SK-N-MC (cell line): ENCODE data around the gene VPS36.

Source experiments
- DNase-seq: peaks from one replicate; pipeline ENCODE4 v3.0.0-alpha.2; 2011; ENCODE audit warnings: low read depth, low spot score
- H3K27ac ChIP-seq: fragments of 200-600 bp; sonication (generic); 2 replicates; pipeline ENCODE4 v1.5.1; 2016; ENCODE audit warnings: mixed run types
- H3K36me3 ChIP-seq: fragments of 200-600 bp; sonication (generic); 2 replicates; pipeline ENCODE4 v1.6.1; 2017; ENCODE audit warnings: antibody characterized with exemption, low read length, mixed read lengths; ENCODE audit not compliant: insufficient read depth
- H3K4me3 ChIP-seq: fragments of 200-600 bp; sonication (generic); 2 replicates; pipeline ENCODE4 v1.5.1; 2016
- H3K9ac ChIP-seq: fragments of 200-600 bp; sonication (generic); 2 replicates; pipeline ENCODE4 v1.8.0; 2017; ENCODE audit warnings: mixed run types, mixed read lengths; ENCODE audit not compliant: insufficient read length
- H3K9me3 ChIP-seq: fragments of 200-600 bp; sonication (generic); 2 replicates; pipeline ENCODE4 v1.6.1; 2017; ENCODE audit warnings: low read depth, mild to moderate bottlenecking, antibody characterized with exemption, low read length, moderate library complexity, mixed read lengths
- EZH2 ChIP-seq: fragments of 200-600 bp; sonication (generic); IDR thresholded peaks from one replicate; pipeline ENCODE4 v1.6.1; 2017; ENCODE audit warnings: antibody characterized with exemption
- FOXP2 ChIP-seq: optimal IDR thresholded peaks from 2 replicates; pipeline ENCODE3; 2011; ENCODE audit warnings: mild to moderate bottlenecking, moderate library complexity; ENCODE audit not compliant: insufficient read depth; ENCODE audit errors: extremely low read length, control extremely low read depth
- POLR2AphosphoS5 ChIP-seq: IDR thresholded peaks from 2 replicates; pipeline ENCODE4 v1.6.1; 2012; ENCODE audit warnings: mild to moderate bottlenecking, low read depth, low read length, borderline replicate concordance

The VPS36 gene

DNA sequence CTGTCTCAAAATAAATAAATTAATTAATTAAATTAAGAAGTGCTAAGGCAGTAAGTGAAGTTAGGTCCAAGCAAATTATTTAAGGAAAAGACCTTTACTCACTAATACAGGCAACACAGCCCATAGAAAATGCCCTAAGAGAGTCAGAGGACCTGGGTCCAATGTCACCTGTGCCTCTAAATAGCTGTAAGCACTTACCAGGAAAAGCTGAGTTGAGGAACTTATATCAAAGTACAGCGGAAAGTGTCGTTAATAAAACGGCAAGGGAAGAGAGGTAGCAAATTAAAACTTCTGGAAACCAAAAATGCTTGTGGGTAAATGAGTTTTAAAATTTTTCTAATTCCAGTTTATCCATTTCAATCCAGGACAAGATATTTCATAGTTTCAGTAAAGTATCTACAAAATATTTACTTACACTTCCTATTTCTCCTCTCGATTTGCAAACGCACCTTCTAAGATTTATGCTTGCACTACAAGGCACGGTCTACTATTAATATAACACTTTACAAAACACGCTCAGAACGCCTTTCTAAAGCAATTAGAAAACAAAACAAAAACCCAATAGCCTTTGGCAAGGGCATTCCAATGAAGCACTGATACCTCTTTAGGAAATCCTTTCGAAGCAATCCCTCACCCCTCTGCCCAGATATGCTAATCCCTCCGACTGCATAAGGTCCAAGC, 963 bp downstream of the VPS36 start:
- H3K9ac ChIP-seq: peak overlapping the region; percentile 98
- TF ChIP-seq EZH2: no peak
- no peak for TF ChIP-seq FOXP2
- H3K36me3 ChIP-seq: peaks cover 12% of the 10 kb centered on the region
- DNase-seq: no peak
- H3K9me3 ChIP-seq: no peaks in the 10 kb centered on the region
- peak overlapping the region; percentile 94 for H3K4me3 ChIP-seq
- peak overlapping the region; percentile 89 for H3K27ac ChIP-seq

DNA sequence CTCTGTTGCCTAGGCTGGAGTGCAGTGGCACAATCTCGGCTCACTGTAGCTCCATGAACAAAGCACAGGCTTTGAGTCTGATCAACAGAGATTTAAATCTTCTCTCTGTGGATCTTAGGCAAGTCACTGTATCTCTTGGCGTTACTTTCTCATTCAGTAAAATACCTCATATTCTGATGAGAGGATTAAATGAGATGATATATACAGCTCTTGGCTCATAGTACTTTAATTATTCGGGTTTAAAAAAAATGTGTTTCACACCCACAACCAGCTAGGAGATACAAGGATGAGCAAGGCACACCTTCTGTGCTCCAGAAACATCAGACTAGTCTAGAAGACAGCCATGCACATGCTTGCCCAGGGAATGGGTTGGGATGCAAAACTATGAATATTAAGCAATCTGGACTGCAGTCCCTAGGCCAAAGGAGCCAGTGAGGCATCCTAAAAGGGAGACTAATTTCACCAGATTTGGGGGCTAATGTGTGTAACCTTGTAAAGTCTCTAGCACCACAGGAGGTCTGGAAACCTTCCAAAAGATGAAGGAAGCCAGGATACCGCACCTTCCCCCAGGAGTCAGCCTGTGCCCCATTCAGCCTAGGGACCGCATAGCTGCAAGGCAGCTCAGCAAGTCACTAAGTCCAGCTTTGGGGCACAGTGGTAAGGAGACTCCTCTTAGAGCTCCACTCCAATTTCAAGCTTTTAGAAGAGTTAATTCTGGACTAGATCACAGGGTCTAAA, 2.5 kb downstream of the VPS36 start:
- no peaks in the 10 kb centered on the region for H3K9me3 ChIP-seq
- peaks cover 12% of the 10 kb centered on the region for H3K36me3 ChIP-seq
- 0 out of 2 replicates have a peak overlapping the region, but pooled peaks have one; percentile 36 for H3K27ac ChIP-seq
- TF ChIP-seq FOXP2 (no peak), POLR2AphosphoS5 (no peak), EZH2 (no peak)
- no peak for DNase-seq
- no peak overlapping the region for H3K9ac ChIP-seq
- peak overlapping the region; percentile 94 for H3K4me3 ChIP-seq

DNA sequence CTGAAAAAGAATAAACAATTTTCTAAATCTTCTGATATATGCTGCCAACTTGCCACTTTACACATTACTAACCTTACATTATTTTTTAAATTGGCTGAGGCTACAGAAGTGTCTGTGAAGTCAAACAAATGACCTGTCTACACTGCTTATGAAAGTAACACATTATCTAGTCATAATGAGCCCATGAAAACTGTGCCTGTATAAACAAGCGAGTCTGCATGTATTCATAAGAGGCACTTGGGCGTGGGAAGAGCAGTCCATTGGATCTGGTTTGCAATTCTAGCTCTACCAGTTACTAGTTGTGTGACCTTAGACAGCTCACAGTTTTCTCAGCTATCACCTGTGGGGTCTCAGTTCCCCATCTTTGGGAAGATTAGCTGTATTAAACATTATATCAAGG, 3.1 kb downstream of the VPS36 start:
- peak overlapping the region; percentile 44; the same call in 1 of the 2 replicates for H3K27ac ChIP-seq
- no peaks in the 10 kb centered on the region for H3K9me3 ChIP-seq
- no peak overlapping the region for H3K9ac ChIP-seq
- peaks cover 14% of the 10 kb centered on the region for H3K36me3 ChIP-seq
- TF ChIP-seq POLR2AphosphoS5: no peak
- TF ChIP-seq FOXP2: no peak
- no peak for TF ChIP-seq EZH2
- no peak overlapping the region for H3K4me3 ChIP-seq
- no peak for DNase-seq

- H3K4me3 ChIP-seq: no peak overlapping the region
- 0 out of 2 replicates have a peak overlapping the region, but pooled peaks have one; percentile 34 for H3K27ac ChIP-seq
- peaks cover 23% of the 10 kb centered on the region for H3K36me3 ChIP-seq
- DNase-seq: no peak
- H3K9ac ChIP-seq: no peak overlapping the region
- TF ChIP-seq POLR2AphosphoS5 (no peak), FOXP2 (no peak), EZH2 (no peak)
- no peaks in the 10 kb centered on the region for H3K9me3 ChIP-seq
Observed at GRCh38 chr13:52446265-52446664, 4.2 kb downstream of the VPS36 start.

DNA sequence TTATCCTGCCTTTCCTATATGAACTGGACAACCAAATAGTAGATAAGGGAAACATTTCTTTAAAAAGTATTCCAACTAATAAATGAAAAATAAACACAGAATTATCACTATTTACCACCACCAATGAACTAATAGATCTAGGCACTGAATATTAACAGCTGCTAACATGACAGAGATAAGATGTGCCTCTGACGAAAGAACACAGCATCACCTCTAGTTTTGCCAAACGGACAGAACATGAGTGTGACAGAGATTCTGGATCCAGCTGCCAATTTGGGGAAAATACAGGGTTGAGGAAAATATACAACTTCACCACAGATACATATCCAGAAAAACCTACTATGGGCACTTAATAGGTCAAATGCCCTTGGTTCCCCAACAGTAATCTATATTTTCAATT, 18.0 kb downstream of the VPS36 start:
- DNase-seq: no peak
- Histone ChIP-seq H3K27ac (no peak overlapping the region), H3K4me3 (no peak overlapping the region), H3K36me3 (peaks cover 50% of the 10 kb centered on the region), H3K9me3 (no peaks in the 10 kb centered on the region), H3K9ac (no peak overlapping the region)
- TF ChIP-seq POLR2AphosphoS5 (no peak), FOXP2 (no peak), EZH2 (no peak)

GRCh38 chr13:52428295-52428694, 22.1 kb downstream of the VPS36 start:
- no peak overlapping the region for H3K27ac ChIP-seq
- no peak for DNase-seq
- H3K9me3 ChIP-seq: no peaks in the 10 kb centered on the region
- H3K36me3 ChIP-seq: peaks cover 48% of the 10 kb centered on the region
- H3K9ac ChIP-seq: no peak overlapping the region
- H3K4me3 ChIP-seq: no peak overlapping the region
- TF ChIP-seq EZH2 (no peak), POLR2AphosphoS5 (no peak), FOXP2 (no peak)

- Histone ChIP-seq H3K9me3 (no peaks in the 10 kb centered on the region), H3K4me3 (no peak overlapping the region), H3K27ac (no peak overlapping the region), H3K9ac (no peak overlapping the region), H3K36me3 (peaks cover 55% of the 10 kb centered on the region)
- no peak for DNase-seq
- no peak for TF ChIP-seq FOXP2
- TF ChIP-seq POLR2AphosphoS5: no peak
- TF ChIP-seq EZH2: no peak
Observed at GRCh38 chr13:52421216-52421615, 29.2 kb downstream of the VPS36 start.

- Histone ChIP-seq H3K9ac (no peak overlapping the region), H3K4me3 (no peak overlapping the region), H3K9me3 (no peaks in the 10 kb centered on the region), H3K27ac (no peak overlapping the region), H3K36me3 (peaks cover 56% of the 10 kb centered on the region)
- no peak for DNase-seq
- no peak for TF ChIP-seq FOXP2
Observed at GRCh38 chr13:52419080-52419479, 31.4 kb downstream of the VPS36 start.
